GM12878 (cell line): ENCODE measurements around the gene CBX8. TPM values are rescaled to one million over a fixed set of nuclear protein-coding genes. Genes with fewer than 3 reads are reported as not detected.

Experiments
- ATAC-seq: fragments of 200-7000 bp; cut with Tn5 transposase; 3 replicates; pipeline ENCODE4 v1.9.1; 2020; ENCODE audit warnings: mild to moderate bottlenecking, moderate library complexity
- BruUV-seq: library from RNA; stranded (reverse); fragments of 400-500 nt; replicated peaks from 2 replicates; lab custom pipeline; 2021; lab: Mats Ljungman, UMichigan
- CTCF ChIA-PET: fragments of 300-600 bp; sonication (Branson Sonifier 250); formaldehyde crosslinking; extraction: SDS; loops from one replicate; lab custom pipeline; 2021; ENCODE audit warnings: inconsistent platforms; lab: Yijun Ruan, JAX
- POLR2A ChIA-PET: fragments of 350-600 bp; formaldehyde crosslinking; extraction: SDS; loops from one replicate; lab custom pipeline; 2021; ENCODE audit warnings: inconsistent platforms; lab: Charles Lee
- RAD21 ChIA-PET: fragments of 300-600 bp; sonication (Branson Sonifier 250); formaldehyde crosslinking; loops from one replicate; lab custom pipeline; 2023; ENCODE audit warnings: antibody characterized with exemption; ENCODE audit not compliant: unreplicated experiment; lab: Charles Lee
- SMC1A ChIA-PET: fragments of 300-600 bp; sonication (Branson Sonifier 250); formaldehyde crosslinking; loops from one replicate; lab custom pipeline; 2023; ENCODE audit not compliant: unreplicated experiment, uncharacterized antibody; lab: Charles Lee
- DNase-seq: peaks from one replicate; pipeline ENCODE4 v3.0.0-alpha.2; 2011; ENCODE audit warnings: low read depth, low spot score
- FAIRE-seq: peaks from 3 replicates; lab custom pipeline; 2011; peaks lifted over from hg19 to GRCh38; lab: Jason Lieb, UNC
- H2AFZ ChIP-seq: 2 replicates; pipeline ENCODE4 v1.6.0; 2011; ENCODE audit warnings: low read depth, low read length, control low read depth; ENCODE audit not compliant: control insufficient read depth
- H3K27ac ChIP-seq: 2 replicates; pipeline ENCODE4 v1.5.1; 2011; ENCODE audit warnings: control low read depth; ENCODE audit not compliant: control insufficient read depth, insufficient read depth
- H3K27me3 ChIP-seq, 2 experiments: replicated peaks in 1 of 2; 2 replicates each; pipeline versions ENCODE4 v1.6.0 to v1.6.1; 2011; ENCODE audit warnings: low read length in 1 of 2; ENCODE audit not compliant: control insufficient read depth in 2 of 2, insufficient read depth in 2 of 2
- H3K36me3 ChIP-seq, 2 experiments: 2 replicates each; pipeline ENCODE4 v1.5.1; 2011; ENCODE audit warnings: low read length in 1 of 2; ENCODE audit not compliant: control insufficient read depth in 2 of 2, insufficient read depth in 2 of 2
- H3K4me1 ChIP-seq: 2 replicates; pipeline ENCODE4 v1.6.1; 2011; ENCODE audit warnings: mild to moderate bottlenecking, low read length, moderate library complexity, mixed read lengths; ENCODE audit not compliant: control insufficient read depth, insufficient read depth
- H3K4me2 ChIP-seq: 2 replicates; pipeline ENCODE4 v1.6.0; 2011; ENCODE audit warnings: control low read depth; ENCODE audit not compliant: control insufficient read depth, insufficient read depth
- H3K4me3 ChIP-seq: fragments of 200-600 bp; sonication (generic); 2 replicates; pipeline ENCODE4 v1.5.1; 2016
- H3K79me2 ChIP-seq: 2 replicates; pipeline ENCODE4 v1.6.0; 2011; ENCODE audit warnings: low read length; ENCODE audit not compliant: control insufficient read depth, insufficient read depth
- H3K9ac ChIP-seq: 2 replicates; pipeline ENCODE4 v1.8.0; 2011; ENCODE audit warnings: low read length, control low read depth, mixed read lengths; ENCODE audit not compliant: control insufficient read depth, insufficient read depth
- H3K9me3 ChIP-seq: replicated peaks from 3 replicates; pipeline ENCODE4 v1.5.1; 2011; ENCODE audit warnings: mild to moderate bottlenecking, low read length; ENCODE audit not compliant: control insufficient read depth, insufficient read depth
- H4K20me1 ChIP-seq: 2 replicates; pipeline ENCODE4 v1.6.0; 2011; ENCODE audit not compliant: control insufficient read depth, insufficient read depth
- CHD4 ChIP-seq: fragments of 200-600 bp; sonication (generic); IDR thresholded peaks from 2 replicates; pipeline ENCODE4 v1.6.1; 2016; ENCODE audit warnings: mild to moderate bottlenecking
- CREM ChIP-seq: IDR thresholded peaks from 2 replicates; pipeline ENCODE4 v1.6.1; 2014; ENCODE audit warnings: antibody characterized with exemption, low read depth
- CUX1 ChIP-seq: IDR thresholded peaks from 2 replicates; pipeline ENCODE4 v1.6.1; 2012; ENCODE audit warnings: improper control_type of control experiment, low read depth, low read length; ENCODE audit not compliant: insufficient replicate concordance
- NBN ChIP-seq: fragments of 450-650 bp; IDR thresholded peaks from 2 replicates; pipeline ENCODE4 v1.6.1; 2016
- SMAD5 ChIP-seq: IDR thresholded peaks from 2 replicates; pipeline ENCODE4 v1.6.1; 2016; ENCODE audit warnings: antibody characterized with exemption, low read depth
- SREBF1 ChIP-seq: IDR thresholded peaks from 2 replicates; pipeline ENCODE4 v1.6.1; 2012; ENCODE audit warnings: mild to moderate bottlenecking, low read length
- SUPT20H ChIP-seq: IDR thresholded peaks from 2 replicates; pipeline ENCODE4 v1.6.1; 2011; ENCODE audit warnings: low read depth, mild to moderate bottlenecking, low read length, moderate library complexity, borderline replicate concordance; ENCODE audit not compliant: control insufficient read depth
- ZNF207 ChIP-seq: fragments of 450-650 bp; IDR thresholded peaks from 2 replicates; pipeline ENCODE4 v1.6.1; 2014; ENCODE audit warnings: antibody characterized with exemption, mild to moderate bottlenecking, borderline replicate concordance
- ZNF217 ChIP-seq: fragments of 450-650 bp; IDR thresholded peaks from 2 replicates; pipeline ENCODE4 v1.6.1; 2017; ENCODE audit warnings: antibody characterized with exemption, mild to moderate bottlenecking
- ZNF24 ChIP-seq: fragments of 450-650 bp; IDR thresholded peaks from 2 replicates; pipeline ENCODE4 v1.6.1; 2017; ENCODE audit warnings: antibody characterized with exemption, mild to moderate bottlenecking
- WGBS: methylation state at CpG from one replicate; pipeline ENCODE4 v1.1.6; 2016; ENCODE audit warnings: low lambda C conversion rate; ENCODE audit not compliant: insufficient replicate concordance, insufficient coverage; ENCODE audit errors: missing lambda C conversion rate; 5-methylcytosine and 5-hydroxymethylcytosine counted together
- in situ Hi-C: fragments of 300-500 bp; cut with MboI; formaldehyde crosslinking; loops from 9 replicates; pipeline ENCODE4 v1.14.3; 2018; ENCODE audit warnings: mixed read lengths
- intact Hi-C: fragments of 100-400 bp; cut with micrococcal nuclease; formaldehyde crosslinking; loops from one replicate; pipeline ENCODE4 v1.14.2; 2022; ENCODE audit not compliant: unreplicated experiment
- polyA plus RNA-seq, 11 experiments: library from polyadenylated mRNA; depleted of rRNA in 4 of 11; unstranded in 6 of 11; stranded (reverse) in 5 of 11; fragments of >200 nt; fragmentation: Nextera tagmentation in 4 of 11; fragmentation: Illumina TruSeq in 1 of 11; extraction: Ambion mirVana in 4 of 11; extraction: Trizol in 1 of 11; gene quantifications; 1 replicate in 1 of 11; 2 replicates in 10 of 11; pipeline versions ENCODE4 v1.2.1 to v1.2.3, GENCODE V29; 2011 to 2016; ENCODE audit warnings: inconsistent platforms in 2 of 11, missing spikeins in 2 of 11, low read depth in 1 of 11
- total RNA-seq, 4 experiments: library from RNA; depleted of rRNA in 3 of 4; stranded (reverse); fragments of >200 nt in 3 of 4; fragmentation: Illumina TruSeq in 1 of 4; extraction: Trizol in 1 of 4; gene quantifications; 2 replicates each; pipeline versions ENCODE4 v1.2.1 to v1.2.3, GENCODE V29; 2013 to 2021

The CBX8 gene
- total and polyA plus RNA-seq, 10 of the 15 experiments (the other 5 are each of a cell fraction or from before 2014, with no cell fraction given): 0.03 to 6.7 (median 1.9) TPM

- WGBS: 5% methylated on average over 2 of the region's 2 CpGs
- SMC1A ChIA-PET: no interaction called here
- Histone ChIP-seq H3K36me3 (peaks cover 0 to 7% of the 10 kb centered on the region in 2 experiments; a peak in 2 of 4 replicates), H3K79me2 (no peaks in the 10 kb centered on the region), H3K4me1 (peaks cover 4% of the 10 kb centered on the region; the same call in 1 of the 2 replicates), H3K9ac (no peak overlapping the region), H2AFZ (no peak overlapping the region), H3K9me3 (no peaks in the 10 kb centered on the region), H3K27ac (no peak overlapping the region), H3K4me3 (no peak overlapping the region), H3K4me2 (no peak overlapping the region), H4K20me1 (no peaks in the 10 kb centered on the region; the same call in 1 of the 2 replicates), H3K27me3 (no peaks in the 10 kb centered on the region)
- POLR2A ChIA-PET: no interaction called here
- RAD21 ChIA-PET: no interaction called here
- FAIRE-seq (no peak), ATAC-seq (no peak), DNase-seq (no peak)
- intact Hi-C loops (no loop called here), in situ Hi-C loops (no loop called here)
- TF ChIP-seq SMAD5: no peak
- TF ChIP-seq SREBF1: no peak
- TF ChIP-seq NBN: no peak
- TF ChIP-seq ZNF217: no peak
- no TSS peak for BruUV-seq
- CTCF ChIA-PET: no interaction called here
These were observed 32.6 kb upstream of the CBX8 start for GRCh38 chr17:79829457-79829856.

- no peaks in the 10 kb centered on the region; the same call in 1 of the 2 replicates for H4K20me1 ChIP-seq
- H3K4me3 ChIP-seq: no peak overlapping the region
- no peaks in the 10 kb centered on the region for H3K79me2 ChIP-seq
- SMC1A ChIA-PET: no interaction called here
- POLR2A ChIA-PET: no interaction called here
- no peak for TF ChIP-seq CHD4
- TF ChIP-seq SUPT20H: no peak
- TF ChIP-seq CREM: no peak
- TF ChIP-seq CUX1: no peak
- no peak for TF ChIP-seq ZNF207
- TF ChIP-seq ZNF24: no peak
- CTCF ChIA-PET: no interaction called here
- H3K9me3 ChIP-seq: no peaks in the 10 kb centered on the region
- peaks cover 0 to 3% of the 10 kb centered on the region in 2 experiments; a peak in 2 of 4 replicates for H3K36me3 ChIP-seq
- H3K4me2 ChIP-seq: no peak overlapping the region
- in situ Hi-C loops: no loop called here
- WGBS: 100% methylated on average over 2 of the region's 2 CpGs
- H2AFZ ChIP-seq: no peak overlapping the region
- FAIRE-seq: no peak
- H3K4me1 ChIP-seq: peaks cover 4% of the 10 kb centered on the region; the same call in 1 of the 2 replicates
- no peak overlapping the region for H3K27ac ChIP-seq
- intact Hi-C loops: no loop called here
- H3K9ac ChIP-seq: no peak overlapping the region
- ATAC-seq: no peak
- H3K27me3 ChIP-seq: no peaks in the 10 kb centered on the region
- DNase-seq: no peak
- RAD21 ChIA-PET: no interaction called here
- no TSS peak for BruUV-seq
These were observed 32.1 kb upstream of the CBX8 start for GRCh38 chr17:79829004-79829403.
